Activated T-cell treated with anti-CD3 and anti-CD28 coated beads, Interleukin-2, amount 50 U/mL, for 4 hours (primary cell): Measurements from ENCODE around the gene GOLT1B. TPM values are rescaled to one million over a fixed set of nuclear protein-coding genes. Genes with fewer than 3 reads are reported as not detected.

Experiments used
- ATAC-seq, 2 donors: fragments of 200-7000 bp; cut with Tn5 transposase; one replicate each; pipeline ENCODE4 v1.10.0; 2021
- DNase-seq: peaks from one replicate; pipeline ENCODE4 v3.0.0-alpha.2; 2020
- H3K27me3 Mint-ChIP-seq: one replicate; pipeline ENCODE4 v1.8.0; 2021; ENCODE audit warnings: low read depth, mixed read lengths
- H3K36me3 Mint-ChIP-seq: one replicate; pipeline ENCODE4 v1.8.0; 2022; ENCODE audit warnings: mixed read lengths; ENCODE audit not compliant: insufficient read depth
- H3K4me1 Mint-ChIP-seq: one replicate; pipeline ENCODE4 v1.8.0; 2021; ENCODE audit warnings: low read depth, mixed read lengths
- H3K4me3 Mint-ChIP-seq: one replicate; pipeline ENCODE4 v1.8.0; 2021; ENCODE audit warnings: mild to moderate bottlenecking, moderate library complexity, mixed read lengths
- H3K9me3 Mint-ChIP-seq: one replicate; pipeline ENCODE4 v1.8.0; 2021; ENCODE audit warnings: mixed read lengths
- total RNA-seq, 3 donors: library from RNA; stranded (reverse); gene quantifications; one replicate each; pipeline ENCODE4 v1.2.1, GENCODE V29; 2021

Gene GOLT1B
- total RNA-seq, 3 donors from 2014 or later: 45.5 to 49.8 (median 48.1) TPM

DNA sequence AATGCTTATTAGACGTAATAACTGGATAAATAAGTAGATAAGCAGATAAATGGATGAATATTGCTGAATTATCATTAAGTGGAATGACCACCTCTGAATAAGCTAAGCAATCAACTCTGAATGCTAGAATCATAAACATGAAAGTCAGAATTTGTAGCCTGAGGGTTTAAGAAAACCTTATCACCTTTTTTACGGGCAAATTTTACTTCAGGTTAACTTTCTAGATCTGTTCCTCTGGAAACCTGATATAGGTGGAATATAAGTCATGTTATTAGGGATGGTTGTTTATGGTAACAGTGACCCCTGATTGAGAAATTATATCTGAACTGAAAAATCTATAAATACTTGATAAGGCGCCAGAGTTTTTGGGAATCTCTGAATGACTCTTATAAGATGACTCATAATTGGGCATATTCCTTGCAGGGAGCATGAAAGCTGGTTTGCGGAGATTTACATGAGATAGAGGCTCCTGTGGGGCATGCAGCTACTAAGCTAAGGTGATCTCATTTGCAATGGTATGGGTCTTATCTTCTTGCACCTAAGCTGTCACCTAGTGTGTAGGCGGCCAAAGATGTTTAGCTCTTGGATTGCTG lies 36.6 kb downstream of the GOLT1B start:
- DNase-seq: no peak
- H3K4me1 Mint-ChIP-seq: no peaks in the 10 kb centered on the region
- H3K36me3 Mint-ChIP-seq: no peaks in the 10 kb centered on the region
- no peak for ATAC-seq
- no peak overlapping the region for H3K4me3 Mint-ChIP-seq
- no peaks in the 10 kb centered on the region for H3K9me3 Mint-ChIP-seq
- no peaks in the 10 kb centered on the region for H3K27me3 Mint-ChIP-seq

DNA sequence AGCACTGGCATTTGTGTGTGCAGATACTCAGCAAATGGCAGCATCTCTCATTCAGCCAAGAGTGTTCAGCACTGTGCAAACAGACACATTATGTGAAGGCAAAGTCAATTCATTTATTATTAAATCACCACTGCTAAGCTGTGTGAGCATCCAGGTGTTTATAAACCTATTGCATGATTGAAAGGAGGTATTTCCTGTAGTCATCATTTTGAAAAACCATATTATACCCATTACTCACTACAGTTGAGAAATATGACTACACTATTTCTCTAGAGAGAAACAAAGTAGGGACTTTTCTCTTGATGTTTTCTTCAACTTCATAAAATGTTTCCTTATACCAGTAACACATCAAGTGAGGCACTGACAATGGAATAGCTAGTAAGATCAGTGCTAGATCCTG lies 38.2 kb downstream of the GOLT1B start:
- Mint-ChIP-seq H3K36me3 (no peaks in the 10 kb centered on the region), H3K9me3 (no peaks in the 10 kb centered on the region), H3K4me1 (no peaks in the 10 kb centered on the region), H3K4me3 (no peak overlapping the region), H3K27me3 (no peaks in the 10 kb centered on the region)
- ATAC-seq: peak; percentile 46 to 87
- no peak for DNase-seq

DNA sequence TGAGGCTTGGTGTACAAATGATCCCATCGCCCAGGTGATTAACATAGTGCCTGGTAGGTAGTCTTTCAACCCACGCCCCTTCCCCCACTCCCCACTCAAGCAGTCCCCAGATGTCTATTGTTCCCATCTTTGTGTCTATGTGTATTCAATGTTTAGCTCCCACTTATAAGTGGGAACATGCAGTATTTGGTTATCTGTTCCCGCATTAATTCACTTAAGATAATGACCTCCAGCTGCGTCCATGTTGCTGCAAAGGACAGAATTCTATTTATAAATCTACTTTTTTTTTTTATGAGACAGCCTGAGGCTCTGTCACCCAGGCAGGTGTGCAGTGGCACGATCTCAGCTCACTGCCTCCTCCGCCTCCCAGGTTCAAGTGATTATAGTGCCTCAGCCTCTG lies 40.2 kb downstream of the GOLT1B start:
- no peak for DNase-seq
- no peaks in the 10 kb centered on the region for H3K27me3 Mint-ChIP-seq
- no peak overlapping the region for H3K4me3 Mint-ChIP-seq
- no peaks in the 10 kb centered on the region for H3K4me1 Mint-ChIP-seq
- no peak for ATAC-seq
- no peaks in the 10 kb centered on the region for H3K9me3 Mint-ChIP-seq
- H3K36me3 Mint-ChIP-seq: no peaks in the 10 kb centered on the region

DNA sequence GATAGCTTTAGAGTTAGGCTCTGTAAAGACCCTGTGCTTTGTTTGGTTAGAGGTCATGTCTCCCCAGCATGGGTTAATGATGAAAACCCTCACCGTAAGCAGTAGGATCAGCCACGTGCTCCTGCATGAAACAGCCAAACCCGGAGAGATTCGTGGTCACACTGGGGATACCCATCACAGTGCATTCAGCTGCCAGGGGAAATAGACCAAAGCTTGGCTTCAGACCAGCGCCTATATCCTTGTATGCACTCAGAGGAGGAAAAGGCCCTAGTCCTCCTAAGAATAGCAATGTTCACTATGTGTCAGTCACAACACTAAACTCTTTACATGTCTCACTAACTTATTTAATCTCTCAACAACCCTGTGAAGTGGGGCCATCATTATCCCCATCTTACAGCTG lies 40.8 kb downstream of the GOLT1B start:
- no peaks in the 10 kb centered on the region for H3K27me3 Mint-ChIP-seq
- ATAC-seq: no peak
- H3K4me3 Mint-ChIP-seq: no peak overlapping the region
- H3K36me3 Mint-ChIP-seq: no peaks in the 10 kb centered on the region
- no peaks in the 10 kb centered on the region for H3K9me3 Mint-ChIP-seq
- H3K4me1 Mint-ChIP-seq: no peaks in the 10 kb centered on the region
- DNase-seq: no peak

DNA sequence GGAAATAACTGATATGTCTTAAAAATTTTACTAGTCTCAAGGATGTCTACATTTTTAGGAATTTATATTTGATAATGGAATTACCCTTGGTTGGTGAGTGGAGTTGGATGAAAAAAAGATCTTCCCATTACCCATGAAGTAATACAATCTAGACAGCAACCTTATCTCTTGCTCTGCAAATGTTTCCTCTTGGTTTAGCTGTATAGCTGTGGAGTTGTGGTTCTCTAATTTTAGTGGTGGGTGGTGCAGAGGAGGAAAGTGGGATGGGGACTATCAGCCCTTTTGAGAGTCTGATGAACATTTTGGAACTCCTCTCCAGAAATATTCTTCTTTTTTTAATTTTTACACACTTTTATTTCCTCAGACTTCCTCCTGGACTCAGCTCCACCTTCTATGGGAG lies 41.6 kb downstream of the GOLT1B start:
- no peaks in the 10 kb centered on the region for H3K27me3 Mint-ChIP-seq
- H3K9me3 Mint-ChIP-seq: no peaks in the 10 kb centered on the region
- ATAC-seq (no peak), DNase-seq (no peak)
- no peaks in the 10 kb centered on the region for H3K36me3 Mint-ChIP-seq
- H3K4me1 Mint-ChIP-seq: peaks cover 2% of the 10 kb centered on the region
- no peak overlapping the region for H3K4me3 Mint-ChIP-seq

DNA sequence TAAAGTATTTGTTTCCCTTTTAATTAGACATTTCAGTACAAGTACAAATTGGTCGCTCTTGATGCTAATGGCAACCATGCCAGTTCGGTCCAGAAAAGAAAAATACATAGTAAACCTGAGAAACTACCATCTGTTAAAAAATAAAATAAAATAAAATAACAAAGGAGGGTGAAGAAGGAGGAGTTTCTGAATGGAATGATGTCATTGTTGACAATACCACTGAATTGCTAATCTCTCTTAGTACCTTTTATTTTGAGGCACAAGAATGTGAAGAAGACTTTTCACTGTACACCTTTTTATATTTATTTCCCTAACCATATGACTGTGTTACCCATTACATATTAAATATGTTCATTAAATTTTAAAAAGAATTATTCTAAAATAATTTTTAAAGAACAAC lies 44.0 kb downstream of the GOLT1B start:
- Mint-ChIP-seq H3K4me1 (peaks cover 2% of the 10 kb centered on the region), H3K9me3 (no peaks in the 10 kb centered on the region), H3K27me3 (no peaks in the 10 kb centered on the region), H3K36me3 (no peaks in the 10 kb centered on the region), H3K4me3 (no peak overlapping the region)
- no peak for DNase-seq
- no peak for ATAC-seq

DNA sequence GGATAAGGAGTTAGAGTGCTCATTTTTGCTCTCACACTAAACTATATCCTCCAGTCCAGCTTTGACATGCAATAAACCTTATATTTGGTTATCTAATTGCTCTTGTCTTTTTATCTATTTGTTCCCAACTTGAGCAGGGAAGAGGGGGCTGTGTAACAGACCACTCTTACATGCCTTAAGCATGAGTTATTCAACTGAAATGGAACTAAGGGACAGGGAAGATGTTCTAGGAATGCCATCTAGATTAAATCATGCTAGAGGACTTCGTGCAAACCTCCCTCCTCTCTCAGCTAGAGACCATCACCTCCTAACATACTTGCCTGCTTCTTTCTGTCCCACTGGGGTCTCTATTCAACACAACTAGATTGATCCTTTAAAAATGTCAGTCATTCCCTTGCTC lies 45.1 kb downstream of the GOLT1B start:
- no peaks in the 10 kb centered on the region for H3K9me3 Mint-ChIP-seq

DNA sequence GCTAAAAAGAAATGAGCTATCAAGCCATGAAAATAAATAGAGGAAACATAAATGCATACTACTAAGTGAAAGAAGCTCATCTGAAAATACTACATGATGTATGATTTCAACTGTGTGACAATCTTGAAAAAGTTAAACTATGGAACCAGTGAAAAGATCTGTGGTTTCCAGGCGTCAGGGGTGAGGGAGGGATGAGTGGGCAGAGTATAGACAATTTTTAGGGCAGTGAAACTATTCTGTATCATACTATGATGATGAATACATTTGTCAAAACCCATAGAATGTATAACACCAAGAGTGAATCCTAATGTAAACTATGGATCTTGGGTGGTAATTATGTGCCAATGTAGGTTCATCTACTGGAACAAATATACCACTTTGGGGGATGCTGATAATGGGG lies 45.8 kb downstream of the GOLT1B start:
- Mint-ChIP-seq H3K4me1 (peaks cover 2% of the 10 kb centered on the region), H3K27me3 (no peaks in the 10 kb centered on the region), H3K4me3 (no peak overlapping the region), H3K9me3 (no peaks in the 10 kb centered on the region), H3K36me3 (no peaks in the 10 kb centered on the region)
- DNase-seq (no peak), ATAC-seq (peak; percentile 53 to 88)

More for the DNA sequence above, 45.1 kb downstream of the GOLT1B start:
- Mint-ChIP-seq H3K4me1 (peaks cover 2% of the 10 kb centered on the region), H3K27me3 (no peaks in the 10 kb centered on the region), H3K36me3 (no peaks in the 10 kb centered on the region), H3K4me3 (no peak overlapping the region)
- ATAC-seq (no peak), DNase-seq (no peak)

DNA sequence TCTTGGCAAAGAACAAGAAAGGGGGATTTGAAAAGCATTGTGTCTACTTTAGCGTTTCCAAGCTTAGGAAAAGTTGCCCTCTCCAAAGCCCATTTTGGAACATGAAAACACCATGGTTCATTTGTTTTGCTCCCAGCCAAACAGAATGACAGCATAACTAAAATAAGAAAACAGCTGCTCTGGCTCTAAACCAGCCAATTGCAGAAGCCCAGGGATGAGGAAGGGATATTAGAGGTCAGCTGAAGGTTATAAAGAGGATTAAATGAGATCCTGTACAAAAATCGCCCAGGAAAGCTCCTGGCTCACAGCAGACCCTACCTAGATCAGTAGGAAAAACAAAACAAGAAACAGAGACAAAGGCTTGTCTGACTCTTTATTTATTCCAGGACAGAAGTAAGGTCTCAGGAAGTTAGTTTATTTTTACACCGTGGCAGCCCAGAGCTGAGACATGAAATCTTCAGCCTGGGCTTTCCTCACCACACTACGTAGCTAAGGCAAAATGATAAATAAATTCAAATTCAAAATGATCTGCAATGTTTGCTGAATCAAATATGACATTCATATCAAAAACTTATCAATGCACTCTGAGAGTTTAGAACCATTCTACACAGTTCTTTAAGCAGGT lies 50.4 kb downstream of the GOLT1B start:
- Mint-ChIP-seq H3K36me3 (no peaks in the 10 kb centered on the region), H3K27me3 (no peaks in the 10 kb centered on the region), H3K4me3 (no peak overlapping the region), H3K4me1 (peaks cover 2% of the 10 kb centered on the region), H3K9me3 (no peaks in the 10 kb centered on the region)
- DNase-seq (no peak), ATAC-seq (no peak)

DNA sequence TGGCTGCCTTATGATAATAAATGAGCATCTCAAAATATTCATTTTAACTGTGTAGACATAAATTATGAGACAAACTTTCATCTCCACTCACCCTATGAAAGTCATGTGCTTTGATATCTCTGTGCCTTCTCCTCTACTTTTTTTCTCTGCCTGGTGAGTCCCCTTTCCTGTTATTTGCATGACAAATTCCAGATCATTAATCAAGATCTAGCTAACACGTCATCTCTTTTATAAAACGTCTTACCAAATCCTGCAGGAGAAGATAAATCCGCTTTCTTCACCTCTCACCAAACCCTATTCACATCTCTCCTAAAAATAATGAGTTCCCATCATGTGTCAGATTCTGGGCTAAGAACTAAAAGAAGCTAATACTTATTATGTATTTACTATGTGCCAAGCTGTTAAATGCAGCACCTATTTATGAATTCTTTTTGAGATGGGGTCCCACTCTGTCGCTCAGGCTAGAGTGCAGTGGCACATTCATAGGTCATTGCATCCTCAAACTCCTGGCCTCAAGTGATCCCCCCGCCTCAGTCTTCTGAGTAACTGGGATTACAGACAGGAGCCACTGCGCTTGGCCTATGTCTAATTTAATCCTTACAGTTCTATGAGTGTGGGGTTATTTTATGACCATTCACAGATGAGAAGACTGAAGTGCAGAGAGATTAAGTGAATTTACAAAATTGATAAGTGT lies 51.2 kb downstream of the GOLT1B start:
- Mint-ChIP-seq H3K4me3 (no peak overlapping the region), H3K27me3 (no peaks in the 10 kb centered on the region), H3K36me3 (no peaks in the 10 kb centered on the region), H3K9me3 (no peaks in the 10 kb centered on the region), H3K4me1 (no peaks in the 10 kb centered on the region)
- no peak for ATAC-seq
- no peak for DNase-seq

DNA sequence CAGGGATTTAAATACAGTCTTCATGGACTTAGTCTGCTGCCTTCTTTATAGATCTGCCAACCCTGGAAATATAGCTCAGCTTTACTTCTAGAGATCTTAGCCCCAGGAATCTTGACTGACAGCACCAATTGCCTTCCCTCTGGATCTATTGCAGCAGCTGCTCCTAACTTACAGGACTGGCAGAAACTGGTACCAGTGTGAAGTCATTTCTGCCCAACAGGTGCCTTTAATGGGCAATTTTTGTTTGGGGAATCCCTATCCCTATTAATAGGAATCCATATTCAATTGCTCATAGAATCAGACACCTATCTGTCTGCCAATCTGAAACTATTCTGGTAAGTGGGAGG lies 51.7 kb downstream of the GOLT1B start:
- Mint-ChIP-seq H3K9me3 (no peaks in the 10 kb centered on the region), H3K27me3 (no peaks in the 10 kb centered on the region), H3K4me1 (no peaks in the 10 kb centered on the region), H3K36me3 (no peaks in the 10 kb centered on the region), H3K4me3 (no peak overlapping the region)
- no peak for DNase-seq
- ATAC-seq: no peak

DNA sequence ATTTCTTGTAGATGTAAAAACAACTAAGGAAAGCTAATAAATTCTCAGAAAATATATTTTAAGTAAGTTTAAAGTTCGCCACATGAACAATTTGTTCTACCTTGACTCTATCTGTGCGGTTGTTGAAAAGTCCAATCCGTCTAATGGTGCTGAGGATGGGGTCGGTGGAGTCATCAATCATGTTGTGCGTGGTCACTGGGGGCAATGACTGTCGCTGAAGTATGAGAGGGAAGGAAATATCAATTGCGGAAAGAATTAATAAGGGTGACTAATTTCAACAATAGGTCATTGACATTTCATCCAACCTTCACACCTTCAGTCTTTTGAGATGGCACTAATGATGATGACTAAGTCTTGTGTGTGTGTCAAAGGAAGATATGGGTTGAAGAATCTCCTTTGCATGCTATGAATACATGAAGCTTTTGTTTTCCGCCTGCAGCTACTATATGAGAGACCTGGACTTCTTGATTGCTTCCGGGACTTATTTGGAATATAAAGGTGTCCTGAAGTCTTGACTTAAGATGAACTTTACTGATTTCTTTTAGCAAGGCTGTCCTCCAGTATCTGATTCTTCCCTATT lies 56.6 kb downstream of the GOLT1B start:
- Mint-ChIP-seq H3K4me3 (no peak overlapping the region), H3K27me3 (no peaks in the 10 kb centered on the region), H3K9me3 (no peaks in the 10 kb centered on the region), H3K4me1 (peaks cover 2% of the 10 kb centered on the region), H3K36me3 (no peaks in the 10 kb centered on the region)
- DNase-seq: no peak
- no peak for ATAC-seq

DNA sequence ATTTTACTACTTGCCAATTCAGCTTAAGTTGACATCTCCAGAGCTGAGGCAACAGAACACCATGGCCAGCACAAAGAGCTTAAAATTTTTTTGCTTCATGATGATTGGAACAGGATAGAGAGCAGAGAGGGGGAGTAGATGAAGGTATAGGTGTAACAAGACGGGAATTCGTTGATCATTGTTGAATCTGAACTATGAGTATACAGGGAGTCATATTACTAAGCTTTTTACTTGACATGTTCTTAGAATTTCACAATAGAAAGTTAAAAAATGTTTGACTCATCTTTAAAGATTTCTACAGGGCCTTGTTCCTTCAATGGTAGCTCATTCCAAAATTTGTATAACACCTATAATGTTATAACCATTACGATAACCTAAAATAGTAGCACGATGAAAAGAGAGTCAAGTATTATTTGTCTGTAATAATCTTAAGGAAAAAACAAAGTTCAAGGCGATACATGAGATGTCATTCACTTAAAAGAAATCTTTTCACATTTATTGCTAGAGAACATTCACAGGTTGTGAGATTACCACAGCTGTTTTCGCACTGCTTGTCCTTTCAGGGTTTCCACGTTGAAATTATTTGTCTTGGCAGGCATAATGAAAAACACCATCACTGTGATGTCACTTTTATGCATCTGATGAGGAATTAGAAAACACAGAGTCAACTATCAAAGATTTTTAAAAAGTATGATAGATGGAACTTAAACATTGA lies 58.4 kb downstream of the GOLT1B start:
- peaks cover 2% of the 10 kb centered on the region for H3K4me1 Mint-ChIP-seq
- H3K4me3 Mint-ChIP-seq: no peak overlapping the region
- H3K9me3 Mint-ChIP-seq: no peaks in the 10 kb centered on the region
- no peak for DNase-seq
- H3K36me3 Mint-ChIP-seq: no peaks in the 10 kb centered on the region
- H3K27me3 Mint-ChIP-seq: no peaks in the 10 kb centered on the region
- ATAC-seq: peak in 1 of 2 donors; percentile 54

DNA sequence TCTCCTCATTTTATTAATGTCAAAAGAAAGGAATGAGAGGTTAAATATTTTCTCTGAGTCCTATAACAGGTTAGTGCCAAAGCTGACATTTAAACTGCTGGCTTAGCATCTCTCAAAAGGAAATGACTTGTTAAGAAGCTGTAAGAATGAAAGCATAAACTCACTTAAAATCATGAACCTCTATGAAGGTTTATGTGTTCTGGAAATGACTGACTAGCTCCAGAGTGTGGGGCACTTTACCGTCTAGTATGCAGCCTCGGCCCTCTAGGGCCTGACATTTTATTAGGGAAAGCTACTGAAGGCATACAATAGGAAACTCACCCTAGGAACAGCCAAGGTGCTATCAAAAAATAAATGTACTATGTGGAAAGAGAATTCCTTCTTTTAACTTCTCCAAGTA lies 59.6 kb downstream of the GOLT1B start:
- ATAC-seq: no peak
- H3K4me3 Mint-ChIP-seq: no peak overlapping the region

More for the DNA sequence above, 59.6 kb downstream of the GOLT1B start:
- DNase-seq: no peak
- H3K9me3 Mint-ChIP-seq: no peaks in the 10 kb centered on the region
- peaks cover 2% of the 10 kb centered on the region for H3K4me1 Mint-ChIP-seq
- no peaks in the 10 kb centered on the region for H3K36me3 Mint-ChIP-seq
- no peaks in the 10 kb centered on the region for H3K27me3 Mint-ChIP-seq
